Adrenal gland (tissue), 5 donors: ENCODE measurements around the gene OR5K1.

Source experiments
- CTCF ChIP-seq, 6 experiments: fragments of 450-650 bp in 4 of 6; fragments of 200-600 bp in 2 of 6; sonication (generic) in 1 of 6; IDR thresholded peaks; 1 replicate in 5 of 6; 2 replicates in 1 of 6; pipeline versions ENCODE4 v1.5.1 to v1.8.0; 2016 to 2021; ENCODE audit warnings: antibody characterized with exemption in 6 of 6, mild to moderate bottlenecking in 2 of 6, moderate library complexity in 1 of 6
- POLR2A ChIP-seq, 2 donors: fragments of 450-650 bp; IDR thresholded peaks; one replicate each; pipeline ENCODE4 v1.6.1; 2017; ENCODE audit warnings: antibody characterized with exemption in 2 of 2, mild to moderate bottlenecking in 2 of 2, moderate library complexity in 1 of 2
- donor health status: DM: no; HTN: no; CAD: no.

- no peak for TF ChIP-seq POLR2A (IDR thresholded peaks at IDR 0.05)
- no peak for TF ChIP-seq CTCF (IDR thresholded peaks at IDR 0.05)
Measured at GRCh38 chr3:98500019-98500418, 37.0 kb downstream of the OR5K1 start.
